ENCODE data around the gene CPPED1.
A peak's percentile ranks its signal among the peaks of the same experiment; 100 is the strongest.

CPPED1 gene

DNA sequence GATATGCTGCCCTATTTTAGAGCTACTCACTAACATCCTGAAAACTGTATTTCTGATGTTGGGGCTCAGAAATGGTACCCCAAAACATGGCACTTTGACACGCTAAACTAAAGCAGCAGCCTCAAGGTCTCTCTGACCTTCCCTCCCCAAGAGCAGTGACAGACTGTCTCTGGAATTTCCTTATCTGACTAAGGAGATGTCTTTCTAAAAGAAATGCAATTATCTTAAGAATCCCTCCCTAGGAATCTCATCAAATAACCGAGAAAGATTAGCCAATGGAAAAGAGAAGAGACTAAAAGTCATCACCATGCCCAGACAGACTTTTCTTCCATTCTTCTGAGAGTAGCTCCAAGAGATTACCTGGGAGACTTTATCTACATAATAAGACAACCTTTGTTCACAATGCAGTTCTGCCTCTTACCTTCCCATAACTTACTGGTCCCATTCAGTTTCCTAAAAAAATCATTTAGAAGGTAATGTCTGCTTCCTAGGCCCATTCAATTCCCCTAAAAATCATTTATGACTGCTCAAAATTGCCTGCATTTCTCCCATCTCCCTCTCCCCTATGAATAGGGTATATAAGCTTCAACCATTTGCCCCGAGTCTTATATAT, 123.9 kb downstream of the CPPED1 start:
- no peak overlapping the region for H3K4me3 ChIP-seq (ENCODE audit: low read depth, low read length)
- POLR2A ChIA-PET, result interaction anchor here (0.7 kb wide), 1 partner anchor 122 kb away, joined by 3 read pairs; no protein-coding TSS in a partner anchor
- TF ChIP-seq, protein P1, sequence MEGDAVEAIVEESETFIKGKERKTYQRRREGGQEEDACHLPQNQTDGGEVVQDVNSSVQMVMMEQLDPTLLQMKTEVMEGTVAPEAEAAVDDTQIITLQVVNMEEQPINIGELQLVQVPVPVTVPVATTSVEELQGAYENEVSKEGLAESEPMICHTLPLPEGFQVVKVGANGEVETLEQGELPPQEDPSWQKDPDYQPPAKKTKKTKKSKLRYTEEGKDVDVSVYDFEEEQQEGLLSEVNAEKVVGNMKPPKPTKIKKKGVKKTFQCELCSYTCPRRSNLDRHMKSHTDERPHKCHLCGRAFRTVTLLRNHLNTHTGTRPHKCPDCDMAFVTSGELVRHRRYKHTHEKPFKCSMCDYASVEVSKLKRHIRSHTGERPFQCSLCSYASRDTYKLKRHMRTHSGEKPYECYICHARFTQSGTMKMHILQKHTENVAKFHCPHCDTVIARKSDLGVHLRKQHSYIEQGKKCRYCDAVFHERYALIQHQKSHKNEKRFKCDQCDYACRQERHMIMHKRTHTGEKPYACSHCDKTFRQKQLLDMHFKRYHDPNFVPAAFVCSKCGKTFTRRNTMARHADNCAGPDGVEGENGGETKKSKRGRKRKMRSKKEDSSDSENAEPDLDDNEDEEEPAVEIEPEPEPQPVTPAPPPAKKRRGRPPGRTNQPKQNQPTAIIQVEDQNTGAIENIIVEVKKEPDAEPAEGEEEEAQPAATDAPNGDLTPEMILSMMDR (IDR thresholded peaks at IDR 0.05; ENCODE audit: insufficient read depth, low read length, missing control alignments), result no peak
- CTCF ChIA-PET, result no interaction called here
- no peak for DNase-seq (ENCODE audit: low read depth, low spot score)

DNA sequence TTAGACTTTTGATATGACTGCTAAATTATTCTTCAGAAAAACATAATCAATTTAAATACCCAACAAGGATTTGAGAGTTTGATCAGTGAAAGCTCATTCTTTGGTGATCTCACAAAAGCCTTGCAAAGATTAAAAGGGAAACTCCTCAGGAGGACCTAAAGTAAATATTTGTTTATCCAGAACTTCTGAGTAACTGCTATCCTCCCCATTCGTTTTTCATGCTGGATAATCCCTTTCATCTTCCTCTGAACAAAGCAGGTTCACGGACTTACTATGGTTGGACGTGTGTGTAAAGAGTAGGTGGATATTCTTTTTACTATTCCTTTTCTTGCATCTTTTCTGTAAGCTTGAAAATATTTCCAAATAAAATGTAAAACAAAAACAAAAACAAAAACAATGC, 124.7 kb downstream of the CPPED1 start:
- TF ChIP-seq, protein P1 (IDR thresholded peaks at IDR 0.05; ENCODE audit: insufficient read depth, low read length, missing control alignments), result no peak
- H3K4me3 ChIP-seq (ENCODE audit: low read depth, low read length), result no peak overlapping the region
- POLR2A ChIA-PET, result interaction anchor here (0.7 kb wide), 1 partner anchor 123 kb away, joined by 3 read pairs; no protein-coding TSS in a partner anchor
- DNase-seq (ENCODE audit: low read depth, low spot score), result no peak
- CTCF ChIA-PET, result no interaction called here

DNA sequence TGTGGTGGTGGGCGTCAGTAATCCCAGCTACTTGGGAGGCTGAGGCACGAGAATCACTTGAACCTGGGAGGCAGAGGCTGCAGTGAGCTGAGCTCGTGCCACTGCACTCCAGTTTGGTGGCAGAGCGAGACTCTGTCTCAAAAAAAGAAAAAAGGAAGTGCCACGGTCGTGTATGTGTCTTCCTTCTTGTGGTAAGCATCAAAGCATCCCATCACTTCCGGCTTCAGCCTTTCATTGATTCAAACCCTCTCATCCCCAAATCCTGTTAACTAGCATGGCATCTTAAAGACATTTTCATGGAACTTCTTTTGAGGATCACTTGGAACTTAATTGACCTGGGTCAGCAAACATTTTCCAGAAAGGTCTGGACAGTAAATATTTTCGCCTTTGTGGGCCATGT, 126.2 kb downstream of the CPPED1 start:
- no peak overlapping the region for H3K4me3 ChIP-seq (ENCODE audit: low read depth, low read length)
- TF ChIP-seq, protein P1 (IDR thresholded peaks at IDR 0.05; ENCODE audit: insufficient read depth, low read length, missing control alignments), result no peak
- POLR2A ChIA-PET, result no interaction called here
- DNase-seq (ENCODE audit: low read depth, low spot score), result no peak
- CTCF ChIA-PET, result no interaction called here

DNA sequence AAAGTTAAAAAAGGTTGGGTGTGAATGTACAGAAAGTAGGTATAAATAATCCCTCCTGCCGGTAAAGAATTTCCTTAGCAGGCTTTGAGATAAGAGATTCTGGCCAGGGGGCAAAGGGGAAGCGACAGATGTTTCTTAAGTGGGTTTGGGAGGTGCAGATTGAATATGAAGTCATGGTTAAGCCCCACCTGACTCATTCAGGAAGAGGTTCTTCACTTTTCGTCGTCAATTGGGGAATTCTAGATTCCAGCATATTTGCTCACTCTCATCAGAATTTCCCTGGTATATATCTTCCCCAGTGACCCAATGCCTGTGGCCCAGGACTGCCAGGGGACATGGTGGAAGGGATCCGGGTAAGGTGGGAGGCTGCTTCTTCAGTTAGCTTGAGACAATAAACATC, 127.8 kb downstream of the CPPED1 start:
- POLR2A ChIA-PET, result interaction anchor here (0.9 kb wide), 1 partner anchor 127 kb away, joined by 3 read pairs; the partner anchor contains the start of gene CPPED1
- TF ChIP-seq, protein P1 (IDR thresholded peaks at IDR 0.05; ENCODE audit: insufficient read depth, low read length, missing control alignments), result no peak
- peak; percentile 37 for DNase-seq (ENCODE audit: low read depth, low spot score)
- CTCF ChIA-PET, result no interaction called here
- H3K4me3 ChIP-seq (ENCODE audit: low read depth, low read length), result no peak overlapping the region

DNA sequence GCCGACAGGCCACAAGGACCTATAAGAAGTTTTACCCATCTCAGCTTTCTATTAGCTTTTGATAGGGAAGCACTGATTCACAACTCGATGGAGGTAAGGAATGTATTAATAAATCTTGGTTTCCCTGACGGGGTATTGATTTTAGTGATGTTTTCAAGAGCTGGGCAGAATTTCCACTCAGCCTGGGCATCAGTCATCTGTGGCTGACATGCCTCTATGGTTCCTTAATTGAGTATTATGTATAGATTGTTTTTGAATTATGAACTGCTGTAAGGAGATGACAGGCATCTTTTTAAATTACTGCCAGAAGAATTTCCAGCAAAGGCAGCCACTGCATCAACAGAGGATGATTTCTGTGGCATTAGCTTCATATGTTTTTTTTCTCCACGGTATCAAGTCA, 128.6 kb downstream of the CPPED1 start:
- no peak for DNase-seq (ENCODE audit: low read depth, low spot score)
- TF ChIP-seq, protein P1 (IDR thresholded peaks at IDR 0.05; ENCODE audit: insufficient read depth, low read length, missing control alignments), result no peak
- ChIA-PET CTCF (no interaction called here), POLR2A (interaction anchor here (0.9 kb wide), 1 partner anchor 128 kb away, joined by 3 read pairs; the partner anchor contains the start of gene CPPED1)
- no peak overlapping the region for H3K4me3 ChIP-seq (ENCODE audit: low read depth, low read length)

DNA sequence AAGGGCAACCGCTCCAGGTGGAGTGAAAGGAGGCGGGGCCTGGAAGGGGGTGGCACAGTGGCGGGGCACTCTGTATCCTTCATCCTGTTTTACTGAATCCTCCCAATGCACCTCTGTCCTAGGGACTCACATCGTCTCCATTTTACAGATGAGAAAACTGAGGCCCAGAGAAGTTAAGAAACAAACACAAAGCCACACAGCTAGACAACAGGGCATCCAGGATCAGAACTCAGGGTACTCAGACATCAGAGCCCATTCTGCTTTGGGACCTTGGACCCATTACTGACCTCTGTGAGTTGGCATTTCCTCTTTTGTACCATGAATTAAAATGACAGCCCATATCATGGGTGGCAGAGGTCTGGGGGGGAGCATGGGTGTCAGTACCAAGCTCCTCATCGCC, 129.2 kb downstream of the CPPED1 start:
- POLR2A ChIA-PET, result interaction anchor here (0.6 kb wide), 1 partner anchor 1952 kb away, joined by 3 read pairs; no protein-coding TSS in a partner anchor
- no peak for DNase-seq (ENCODE audit: low read depth, low spot score)
- TF ChIP-seq, protein P1 (IDR thresholded peaks at IDR 0.05; ENCODE audit: insufficient read depth, low read length, missing control alignments), result no peak
- H3K4me3 ChIP-seq (ENCODE audit: low read depth, low read length), result no peak overlapping the region
- CTCF ChIA-PET, result no interaction called here

Measured in AG04449 (cell line).